WERI-Rb-1 (cell line): ENCODE results near the gene SLC5A1.

Experiments used
- DNase-seq: peaks from one replicate; pipeline ENCODE4 v3.0.0-alpha.2; 2020
- H3K27ac ChIP-seq: fragments of 250-450 bp; sonication (Bioruptor Pico); 2 replicates; pipeline ENCODE4 v1.5.1; 2020; ENCODE audit warnings: mild to moderate bottlenecking, moderate library complexity
- H3K27me3 ChIP-seq: fragments of 250-450 bp; sonication (Bioruptor Pico); 2 replicates; pipeline ENCODE4 v1.5.1; 2021; ENCODE audit warnings: mild to moderate bottlenecking, low read depth, moderate library complexity; ENCODE audit not compliant: insufficient read depth, severe bottlenecking
- H3K36me3 ChIP-seq: fragments of 250-450 bp; sonication (Bioruptor Pico); 2 replicates; pipeline ENCODE4 v1.5.1; 2020; ENCODE audit warnings: mild to moderate bottlenecking, moderate library complexity
- H3K4me3 ChIP-seq: 2 replicates; pipeline ENCODE4 v1.5.1; 2011; ENCODE audit warnings: low read depth, mild to moderate bottlenecking, control low read depth, low read length
- H3K9me3 ChIP-seq: fragments of 250-450 bp; sonication (Bioruptor Pico); 2 replicates; pipeline ENCODE4 v1.5.1; 2021; ENCODE audit warnings: mild to moderate bottlenecking, moderate library complexity; ENCODE audit not compliant: severe bottlenecking
- CTCF ChIP-seq: IDR thresholded peaks from 2 replicates; pipeline ENCODE4 v1.5.1; 2011; ENCODE audit warnings: low read depth, mild to moderate bottlenecking, control low read depth, inconsistent platforms, low read length

The SLC5A1 gene

GRCh38 chr22:32073823-32074380, 30.8 kb downstream of the SLC5A1 start:
- H3K9me3 ChIP-seq = no peaks in the 10 kb centered on the region
- no peak overlapping the region for H3K27ac ChIP-seq
- no peak for TF ChIP-seq CTCF
- H3K4me3 ChIP-seq = no peak overlapping the region
- H3K27me3 ChIP-seq = peaks cover 63% of the 10 kb centered on the region
- DNase-seq = no peak
- H3K36me3 ChIP-seq = no peaks in the 10 kb centered on the region

- Histone ChIP-seq H3K9me3 (no peaks in the 10 kb centered on the region), H3K27me3 (peaks cover 64% of the 10 kb centered on the region), H3K27ac (no peak overlapping the region), H3K36me3 (no peaks in the 10 kb centered on the region), H3K4me3 (no peak overlapping the region)
- no peak for DNase-seq
- TF ChIP-seq CTCF = no peak
These were observed 33.1 kb downstream of the SLC5A1 start for GRCh38 chr22:32075997-32076760.

- Histone ChIP-seq H3K4me3 (no peak overlapping the region), H3K36me3 (no peaks in the 10 kb centered on the region), H3K27ac (no peak overlapping the region), H3K27me3 (peaks cover 69% of the 10 kb centered on the region), H3K9me3 (no peaks in the 10 kb centered on the region)
- TF ChIP-seq CTCF = no peak
- no peak for DNase-seq
These were observed 33.7 kb downstream of the SLC5A1 start for GRCh38 chr22:32076761-32077084.

- H3K36me3 ChIP-seq = no peaks in the 10 kb centered on the region
- H3K27ac ChIP-seq = no peak overlapping the region
- no peak overlapping the region for H3K4me3 ChIP-seq
- TF ChIP-seq CTCF = no peak
- H3K9me3 ChIP-seq = no peaks in the 10 kb centered on the region
- H3K27me3 ChIP-seq = peaks cover 72% of the 10 kb centered on the region
- DNase-seq = no peak
These were observed 34.1 kb downstream of the SLC5A1 start for GRCh38 chr22:32077151-32077550.

GRCh38 chr22:32079130-32080089, 36.3 kb downstream of the SLC5A1 start:
- no peaks in the 10 kb centered on the region for H3K36me3 ChIP-seq
- peaks cover 63% of the 10 kb centered on the region for H3K27me3 ChIP-seq
- H3K27ac ChIP-seq = no peak overlapping the region
- no peak for TF ChIP-seq CTCF
- no peaks in the 10 kb centered on the region for H3K9me3 ChIP-seq
- H3K4me3 ChIP-seq = no peak overlapping the region
- DNase-seq = no peak
